GM10847 (cell line): Measurements from ENCODE around the gene EPG5.

Source experiments
- POLR2A ChIP-seq: IDR thresholded peaks from 2 replicates; pipeline ENCODE4 v1.6.1; 2011; ENCODE audit not compliant: insufficient read length; ENCODE audit errors: extremely low read depth

Gene EPG5

GRCh38 chr18:45995461-45995860 lies 28.3 kb upstream of the EPG5 start:
- no peak for TF ChIP-seq POLR2A

- TF ChIP-seq POLR2A = no peak
These were observed 26.3 kb upstream of the EPG5 start for GRCh38 chr18:45993438-45993837.

- no peak for TF ChIP-seq POLR2A
These were observed 24.7 kb upstream of the EPG5 start for GRCh38 chr18:45991788-45992187.

GRCh38 chr18:45984546-45985235 lies 17.6 kb upstream of the EPG5 start:
- no peak for TF ChIP-seq POLR2A

GRCh38 chr18:45981821-45982220 lies 14.7 kb upstream of the EPG5 start:
- TF ChIP-seq POLR2A = no peak

GRCh38 chr18:45980229-45980628 lies 13.1 kb upstream of the EPG5 start:
- no peak for TF ChIP-seq POLR2A

- no peak for TF ChIP-seq POLR2A
These were observed 11.0 kb upstream of the EPG5 start for GRCh38 chr18:45978084-45978483.

- TF ChIP-seq POLR2A = no peak
These were observed 9.8 kb upstream of the EPG5 start for GRCh38 chr18:45976974-45977373.

- TF ChIP-seq POLR2A = no peak
These were observed 9.4 kb upstream of the EPG5 start for GRCh38 chr18:45976566-45976965.

- no peak for TF ChIP-seq POLR2A
These were observed 7.0 kb upstream of the EPG5 start for GRCh38 chr18:45974088-45974536.

GRCh38 chr18:45962866-45963265 lies 4.3 kb downstream of the EPG5 start:
- no peak for TF ChIP-seq POLR2A

- no peak for TF ChIP-seq POLR2A
These were observed 4.7 kb downstream of the EPG5 start for GRCh38 chr18:45962461-45962860.

- no peak for TF ChIP-seq POLR2A
These were observed 8.4 kb downstream of the EPG5 start for GRCh38 chr18:45958730-45959129.

GRCh38 chr18:45958027-45958426 lies 9.1 kb downstream of the EPG5 start:
- TF ChIP-seq POLR2A = no peak

GRCh38 chr18:45957100-45957499 lies 10.0 kb downstream of the EPG5 start:
- no peak for TF ChIP-seq POLR2A

- TF ChIP-seq POLR2A = no peak
These were observed 12.8 kb downstream of the EPG5 start for GRCh38 chr18:45954070-45954934.
